Transverse colon (tissue), 4 donors: ENCODE data around the gene DRC7. TPM values are rescaled to one million over a fixed set of nuclear protein-coding genes. Genes with fewer than 3 reads are reported as not detected.

ENCODE experiments used
- DNase-seq: peaks from one replicate; pipeline ENCODE4 v3.0.0-alpha.2; 2019
- H3K27ac ChIP-seq, 4 donors: fragments of 200-600 bp; sonication (generic); 2 replicates each; pipeline ENCODE4 v1.5.1; 2016 to 2018; ENCODE audit warnings: inconsistent platforms in 4 of 4
- H3K27me3 ChIP-seq: fragments of 200-600 bp; sonication (generic); 2 replicates; pipeline ENCODE4 v1.5.1; 2017; ENCODE audit warnings: inconsistent platforms
- H3K36me3 ChIP-seq, 4 donors: fragments of 200-600 bp; sonication (generic); 2 replicates each; pipeline ENCODE4 v1.5.1; 2017 to 2019; ENCODE audit warnings: inconsistent platforms in 4 of 4
- H3K4me1 ChIP-seq, 4 donors: fragments of 200-600 bp; sonication (generic); 2 replicates each; pipeline ENCODE4 v1.5.1; 2017 to 2020; ENCODE audit warnings: inconsistent platforms in 4 of 4
- H3K4me3 ChIP-seq, 4 donors: fragments of 200-600 bp; sonication (generic); 1 replicate in 1 of 4; 2 replicates in 3 of 4; pipeline versions ENCODE4 v1.5.1 to v1.6.1; 2017 to 2019; ENCODE audit warnings: inconsistent platforms in 4 of 4
- H3K9me3 ChIP-seq, 2 donors: fragments of 200-600 bp; sonication (generic); 2 replicates each; pipeline ENCODE4 v1.5.1; 2017 to 2019; ENCODE audit warnings: inconsistent platforms in 2 of 2
- CTCF ChIP-seq, 5 experiments: fragments of 200-600 bp in 3 of 5; fragments of 450-650 bp in 2 of 5; sonication (generic) in 3 of 5; IDR thresholded peaks; 1 replicate in 2 of 5; 2 replicates in 3 of 5; pipeline ENCODE4 v1.5.1; 2016 to 2017; ENCODE audit warnings: antibody characterized with exemption in 5 of 5, inconsistent platforms in 3 of 5, mild to moderate bottlenecking in 2 of 5, moderate library complexity in 1 of 5
- EP300 ChIP-seq: sonication (generic); formaldehyde crosslinking; IDR thresholded peaks from one replicate; pipeline ENCODE4 v1.6.1; 2017; ENCODE audit warnings: antibody characterized with exemption, low read depth
- POLR2A ChIP-seq: fragments of 450-650 bp; IDR thresholded peaks from one replicate; pipeline ENCODE4 v1.6.1; 2016; ENCODE audit warnings: antibody characterized with exemption, mild to moderate bottlenecking, moderate library complexity
- POLR2AphosphoS5 ChIP-seq, 3 donors: sonication (generic); formaldehyde crosslinking; IDR thresholded peaks; one replicate each; pipeline ENCODE4 v1.6.1; 2016; ENCODE audit warnings: antibody characterized with exemption in 3 of 3
- WGBS, 2 donors: methylation state at CpG; one replicate each; pipeline ENCODE4 v1.1.5; 2018; ENCODE audit warnings: low coverage in 1 of 2; 5-methylcytosine and 5-hydroxymethylcytosine counted together
- in situ Hi-C, 4 donors: fragments of 200-750 bp; cut with MboI; loops; one replicate each; pipeline versions ENCODE4 v1.15.0 to v1.15.1; 2017; ENCODE audit warnings: low sequenced_read_pairs in 3 of 4, low pct_ligation_motif_present in 1 of 4, low pct_unique_long_range_greater_than_20kb in 1 of 4
- intact Hi-C: fragments of 100-400 bp; cut with DNase I; formaldehyde crosslinking; loops from one replicate; pipeline ENCODE4 v1.15.1; 2023; ENCODE audit warnings: low total_unique reads
- total RNA-seq, 4 donors: library from RNA; depleted of rRNA; stranded (reverse); fragments of >200 nt; gene quantifications; one replicate each; pipeline ENCODE4 v1.1.0, GENCODE V29; 2016

DRC7 gene
- total RNA-seq, 4 donors from 2014 or later = not detected

GRCh38 chr16:57683636-57684545 lies 10.7 kb upstream of the DRC7 start:
- in situ Hi-C loops (no loop called here), intact Hi-C loops (no loop called here)
- no peak for TF ChIP-seq EP300
- TF ChIP-seq POLR2AphosphoS5 (IDR thresholded peaks at IDR 0.05) = no peak
- TF ChIP-seq CTCF (IDR thresholded peaks at IDR 0.05) = no peak
- no peak for TF ChIP-seq POLR2A
- no peaks in the 10 kb centered on the region for H3K4me1 ChIP-seq
- no peaks in the 10 kb centered on the region for H3K36me3 ChIP-seq
- 84% methylated on average over 18 of the region's 18 CpGs; no CpG with 5 or more reads in 1 of the 2 donors for WGBS, 2 donors
- H3K9me3 ChIP-seq = no peaks in the 10 kb centered on the region
- no peak for DNase-seq
- no peaks in the 10 kb centered on the region for H3K27me3 ChIP-seq
- H3K27ac ChIP-seq = no peak overlapping the region
- no peak overlapping the region for H3K4me3 ChIP-seq

- no peaks in the 10 kb centered on the region for H3K4me1 ChIP-seq
- H3K36me3 ChIP-seq = no peaks in the 10 kb centered on the region
- H3K27me3 ChIP-seq = no peaks in the 10 kb centered on the region
- no peaks in the 10 kb centered on the region for H3K9me3 ChIP-seq
- H3K4me3 ChIP-seq = no peak overlapping the region
- intact Hi-C loops (no loop called here), in situ Hi-C loops (no loop called here)
- 97 to 100% methylated on average over 1 to 8 of the region's 8 CpGs for WGBS, 2 donors
- TF ChIP-seq CTCF (IDR thresholded peaks at IDR 0.05) (no peak), EP300 (no peak), POLR2AphosphoS5 (IDR thresholded peaks at IDR 0.05) (no peak), POLR2A (no peak)
- no peak for DNase-seq
- no peak overlapping the region for H3K27ac ChIP-seq
Observed at GRCh38 chr16:57684626-57685358, 9.8 kb upstream of the DRC7 start.

- DNase-seq = no peak
- Histone ChIP-seq H3K4me1 (no peaks in the 10 kb centered on the region), H3K9me3 (no peaks in the 10 kb centered on the region), H3K4me3 (no peak overlapping the region), H3K27me3 (no peaks in the 10 kb centered on the region), H3K36me3 (no peaks in the 10 kb centered on the region), H3K27ac (no peak overlapping the region)
- WGBS, 2 donors = 92% methylated on average over 9 of the region's 11 CpGs; no CpG with 5 or more reads in 1 of the 2 donors
- intact Hi-C loops (no loop called here), in situ Hi-C loops (no loop called here)
- TF ChIP-seq POLR2AphosphoS5 (IDR thresholded peaks at IDR 0.05) = no peak
- no peak for TF ChIP-seq POLR2A
- TF ChIP-seq EP300 = no peak
- no peak for TF ChIP-seq CTCF (IDR thresholded peaks at IDR 0.05)
Observed at GRCh38 chr16:57685633-57686032, 9.0 kb upstream of the DRC7 start.

- in situ Hi-C loops = no loop called here
- no peak for TF ChIP-seq POLR2AphosphoS5 (IDR thresholded peaks at IDR 0.05)
- no peak for TF ChIP-seq CTCF (IDR thresholded peaks at IDR 0.05)
- TF ChIP-seq EP300 = no peak
- TF ChIP-seq POLR2A = no peak
- no peak for DNase-seq
- no peaks in the 10 kb centered on the region for H3K4me1 ChIP-seq
- no peak overlapping the region for H3K4me3 ChIP-seq
- WGBS, 2 donors = 46 to 88% methylated on average over 2 to 4 of the region's 4 CpGs
- intact Hi-C loops = no loop called here
- no peak overlapping the region for H3K27ac ChIP-seq
- H3K27me3 ChIP-seq = no peaks in the 10 kb centered on the region
- no peaks in the 10 kb centered on the region for H3K9me3 ChIP-seq
- H3K36me3 ChIP-seq = no peaks in the 10 kb centered on the region
Observed at GRCh38 chr16:57686577-57686976, 8.0 kb upstream of the DRC7 start.
